Brain pericyte (primary cell): Measurements from ENCODE around the gene UBE2B.
"Not testable (repeated sequence)": the region's sequence is repeated elsewhere in the genome, so short reads cannot be mapped to it uniquely, and the experiment has no call there.

Experiments
- DNase-seq: peaks from one replicate; pipeline ENCODE4 v3.0.0-alpha.2; 2012; ENCODE audit warnings: low read depth, low spot score

UBE2B gene

GRCh38 chr5:134398609-134399155, 27.3 kb downstream of the UBE2B start:
- DNase-seq, result no peak

DNA sequence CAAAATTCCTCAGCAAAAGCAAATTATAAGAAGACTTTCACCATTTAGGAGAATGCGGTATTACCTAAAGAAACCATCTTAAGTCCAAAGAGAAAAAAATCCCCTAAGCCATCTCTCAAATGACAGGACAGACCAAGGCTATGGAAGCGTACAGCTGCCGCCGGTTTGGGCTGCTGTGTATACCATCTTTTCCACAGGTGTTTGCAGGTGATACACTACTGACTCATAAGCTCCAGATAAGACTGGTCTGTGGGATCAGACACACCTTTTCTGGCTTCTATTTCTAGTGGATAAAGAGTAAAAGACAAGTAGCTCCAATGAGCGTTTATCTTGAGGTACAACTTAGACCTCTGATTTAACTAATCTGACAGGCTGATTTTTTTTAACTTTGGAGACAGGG, 32.6 kb downstream of the UBE2B start:
- no peak for DNase-seq

DNA sequence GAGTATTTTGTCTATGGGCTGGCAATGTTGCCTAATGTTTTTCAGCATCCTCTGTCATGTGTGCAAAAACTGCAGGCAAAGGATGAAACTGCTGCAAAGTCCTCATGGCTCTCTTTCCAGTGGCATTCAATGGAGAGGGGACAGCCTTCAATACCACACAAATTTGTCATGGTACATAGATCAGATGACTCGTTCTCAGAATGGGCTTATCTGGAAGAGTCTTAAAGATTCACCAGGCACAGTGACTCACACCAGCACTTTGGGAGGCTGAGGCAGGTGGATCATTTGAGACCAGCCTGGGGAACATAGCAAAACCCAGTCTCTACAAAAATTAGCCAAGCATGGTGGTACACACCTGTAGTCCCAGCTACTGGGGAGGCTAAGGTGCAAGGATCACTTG, 35.0 kb downstream of the UBE2B start:
- DNase-seq, result no peak

GRCh38 chr5:134409321-134409720, 38.0 kb downstream of the UBE2B start:
- no peak for DNase-seq

DNA sequence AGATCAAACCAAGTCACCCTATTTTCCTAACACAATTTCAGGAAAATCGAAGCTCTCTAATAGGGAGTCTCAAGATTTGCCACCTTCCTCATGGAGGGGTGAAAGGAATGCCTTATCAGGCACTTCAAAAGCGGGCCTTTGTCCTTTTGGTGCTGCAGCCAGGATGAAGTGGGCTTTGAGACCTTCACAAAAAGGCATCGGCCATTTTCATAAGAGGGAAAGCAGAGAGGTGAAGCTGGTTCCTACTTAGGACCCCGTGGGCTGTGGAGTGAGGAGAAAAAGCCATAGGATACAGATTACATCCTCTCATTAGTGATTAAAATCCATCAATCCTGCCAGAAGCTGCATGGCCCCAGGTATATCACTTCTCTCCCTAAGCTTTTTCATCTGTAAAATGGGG, 39.5 kb downstream of the UBE2B start:
- no peak for DNase-seq

GRCh38 chr5:134411228-134411545, 39.8 kb downstream of the UBE2B start:
- no peak for DNase-seq

DNA sequence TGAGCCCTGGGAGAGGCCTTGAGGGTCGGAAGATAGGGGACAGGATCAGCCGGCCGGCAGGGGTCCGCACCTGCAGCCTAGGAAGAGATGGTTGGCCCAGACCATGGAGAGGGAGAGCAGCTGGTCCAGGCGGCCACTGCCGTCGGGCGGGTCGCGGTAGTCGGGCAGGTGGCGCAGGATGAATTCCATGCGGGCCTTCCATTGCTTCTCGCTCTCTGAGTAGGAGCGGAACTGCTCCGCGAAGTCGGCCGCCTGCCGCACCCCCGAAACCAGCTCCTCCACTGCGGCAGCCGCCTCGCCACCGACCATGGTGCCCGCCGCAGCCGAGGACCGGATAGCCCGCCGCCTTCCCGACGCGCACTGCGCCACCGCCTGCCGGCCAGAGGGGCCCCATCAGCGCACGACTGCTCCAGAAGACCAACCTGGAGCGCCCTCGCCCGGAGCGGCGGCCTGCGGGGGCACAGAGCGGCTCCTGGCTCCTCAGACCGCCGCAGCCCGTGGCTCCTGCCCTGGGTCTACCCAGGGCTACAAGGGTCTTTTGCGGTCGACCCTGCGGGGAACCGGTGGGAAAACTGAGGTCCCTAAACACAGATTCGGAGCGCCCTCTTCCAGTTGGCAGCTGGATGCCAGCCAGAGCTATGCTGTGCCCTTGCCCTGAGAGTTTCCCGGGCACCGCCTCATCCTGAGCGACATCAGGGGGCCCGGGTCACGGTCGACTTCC, 40.3 kb downstream of the UBE2B start, which contains the start of gene CDKN2AIPNL:
Gene CDKN2AIPNL (minus strand): TSS at position 336 of the 721 bp plus-strand sequence. CDS start 27 bp downstream, at position 309.
- DNase-seq, result peak; percentile 41

GRCh38 chr5:134413046-134413445, 41.7 kb downstream of the UBE2B start:
- no peak for DNase-seq

- no peak for DNase-seq
Observed at GRCh38 chr5:134417707-134418106, 46.3 kb downstream of the UBE2B start.

- DNase-seq, result no peak
Observed at GRCh38 chr5:134418958-134419357, 47.6 kb downstream of the UBE2B start.

DNA sequence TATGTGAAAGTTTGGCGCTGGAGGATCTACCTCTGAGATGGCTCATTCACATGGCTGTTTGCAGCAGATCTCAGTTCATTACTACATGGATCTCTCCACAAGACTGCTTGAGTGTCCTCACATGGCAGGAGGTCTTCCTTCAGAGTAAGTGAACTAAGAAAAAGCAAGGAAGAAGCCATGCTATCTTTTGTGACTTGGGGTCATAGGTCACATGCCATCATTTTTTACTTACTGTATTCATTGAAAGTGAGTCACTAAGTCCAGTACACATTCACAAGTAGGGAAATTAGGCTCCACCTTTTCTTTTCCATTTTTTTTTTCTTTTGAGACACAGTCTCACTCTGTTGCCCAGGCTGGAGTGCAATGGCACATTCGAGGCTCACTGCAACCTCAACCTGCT, 49.0 kb downstream of the UBE2B start:
- DNase-seq, result no peak

- not testable (repeated sequence) for DNase-seq
Observed at GRCh38 chr5:134421038-134421437, 49.7 kb downstream of the UBE2B start.

GRCh38 chr5:134422791-134423365, 51.5 kb downstream of the UBE2B start:
- DNase-seq, result no peak

DNA sequence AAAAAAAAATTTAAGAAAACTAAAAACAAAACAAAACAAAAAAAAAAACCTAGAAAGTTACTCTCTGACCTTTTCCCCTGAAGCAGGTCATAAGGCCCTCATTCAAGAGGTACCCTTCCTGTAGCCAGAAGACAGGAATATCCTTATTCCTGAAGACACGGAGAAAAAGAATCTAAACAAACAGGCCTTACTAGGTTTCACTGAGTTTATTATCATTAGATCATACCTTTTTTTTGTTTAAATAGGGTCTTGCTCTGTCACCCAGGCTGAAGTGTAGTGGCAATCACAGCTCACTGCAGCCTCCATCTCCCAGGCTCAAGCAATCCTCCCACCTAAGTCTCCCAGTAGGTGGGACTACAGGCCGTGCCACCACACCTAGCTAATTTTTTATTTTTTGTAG, 52.0 kb downstream of the UBE2B start:
- DNase-seq, result no peak

DNA sequence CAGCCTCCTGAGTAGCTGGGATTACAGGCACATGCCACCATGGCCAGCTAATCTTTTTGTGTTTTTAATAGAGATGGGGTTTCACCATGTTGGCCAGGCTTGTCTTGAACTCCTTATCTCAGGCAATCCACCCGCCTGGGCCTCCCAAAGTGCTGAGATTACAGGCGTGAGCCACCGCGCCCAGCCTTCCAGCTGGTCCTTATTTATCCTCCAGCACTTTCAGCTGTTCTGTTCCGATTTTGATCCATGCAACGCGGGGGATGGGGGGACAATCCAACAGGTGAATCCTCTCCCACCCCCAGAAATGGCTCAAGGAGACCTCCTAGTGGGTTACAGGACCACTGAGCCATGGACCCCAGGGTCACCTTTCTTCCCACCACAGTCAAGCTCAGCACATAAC, 55.0 kb downstream of the UBE2B start:
- DNase-seq, result no peak

GRCh38 chr5:134427540-134428041, 56.2 kb downstream of the UBE2B start:
- no peak for DNase-seq

- no peak for DNase-seq
Observed at GRCh38 chr5:134430001-134430569, 58.7 kb downstream of the UBE2B start.

DNA sequence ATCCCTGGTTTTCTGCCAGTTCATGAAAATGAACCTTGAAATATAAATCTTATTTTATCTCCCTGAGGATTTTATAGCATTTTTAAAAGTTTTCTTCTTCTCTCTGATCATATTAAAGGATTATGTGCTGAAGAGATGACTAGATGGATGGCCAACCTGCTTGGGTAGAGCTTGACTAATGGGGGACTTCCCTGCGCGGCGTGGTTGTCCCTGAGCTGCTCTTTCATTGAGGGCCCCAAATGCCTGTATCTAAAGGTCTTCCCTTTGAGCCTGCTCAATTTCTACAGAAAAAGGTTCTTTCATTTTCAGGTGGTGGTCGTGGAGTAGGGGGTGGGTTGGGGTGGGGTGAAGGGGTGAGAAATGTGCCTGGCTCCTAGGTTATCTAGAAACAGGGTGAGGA, 60.8 kb downstream of the UBE2B start:
- no peak for DNase-seq

DNA sequence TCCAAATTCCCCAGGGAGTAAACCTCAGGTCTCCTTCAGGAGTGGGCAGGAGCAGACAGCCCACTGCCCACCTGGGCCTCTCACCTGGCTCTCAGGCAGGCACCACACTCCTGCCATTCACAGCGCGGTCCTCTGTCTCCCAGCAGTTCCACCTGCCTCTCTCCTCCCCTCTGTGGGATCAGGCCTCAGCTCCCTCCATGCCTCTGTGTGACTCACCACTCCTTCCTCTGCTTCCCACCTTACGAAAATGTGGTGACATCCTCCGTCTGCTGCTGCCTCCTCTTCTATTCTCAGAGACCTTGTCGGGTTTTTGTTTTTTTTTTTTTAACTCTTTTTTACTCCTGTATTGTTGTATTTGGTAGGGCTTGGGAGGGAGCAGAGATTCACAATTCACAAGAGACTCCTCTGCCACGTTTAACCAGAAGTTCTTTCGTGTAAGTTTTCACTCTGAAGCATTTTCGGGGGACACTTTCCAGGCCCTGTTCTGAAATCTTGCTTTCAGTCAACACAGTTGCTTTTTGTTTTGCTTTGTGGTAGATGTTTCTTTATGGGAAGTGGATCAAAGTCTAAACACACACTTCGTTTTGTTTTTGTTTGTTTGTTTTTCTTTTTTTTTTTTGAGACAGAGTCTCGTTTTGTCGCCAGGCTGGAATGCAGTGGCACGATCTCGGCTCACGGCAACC, 61.4 kb downstream of the UBE2B start:
- DNase-seq, result no peak

DNA sequence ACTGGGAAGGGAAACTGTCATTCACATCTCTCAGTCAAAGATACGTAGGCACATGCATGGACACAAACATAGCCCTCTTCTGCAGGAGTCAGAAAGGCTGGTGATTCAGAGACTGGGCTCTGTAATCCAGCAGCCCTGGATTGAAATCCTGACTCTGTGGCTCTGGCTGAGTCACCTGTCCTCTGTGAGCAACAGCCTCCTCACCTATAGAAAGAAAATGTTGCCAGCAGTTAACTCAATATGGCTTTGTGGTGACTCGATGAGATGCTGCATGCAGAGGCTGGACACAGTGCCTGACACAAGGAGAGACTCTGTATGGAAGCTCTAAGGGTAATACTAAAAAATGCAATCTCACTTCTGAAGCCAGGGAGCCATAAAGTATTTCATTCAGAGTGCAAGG, 64.2 kb downstream of the UBE2B start:
- DNase-seq, result no peak

DNA sequence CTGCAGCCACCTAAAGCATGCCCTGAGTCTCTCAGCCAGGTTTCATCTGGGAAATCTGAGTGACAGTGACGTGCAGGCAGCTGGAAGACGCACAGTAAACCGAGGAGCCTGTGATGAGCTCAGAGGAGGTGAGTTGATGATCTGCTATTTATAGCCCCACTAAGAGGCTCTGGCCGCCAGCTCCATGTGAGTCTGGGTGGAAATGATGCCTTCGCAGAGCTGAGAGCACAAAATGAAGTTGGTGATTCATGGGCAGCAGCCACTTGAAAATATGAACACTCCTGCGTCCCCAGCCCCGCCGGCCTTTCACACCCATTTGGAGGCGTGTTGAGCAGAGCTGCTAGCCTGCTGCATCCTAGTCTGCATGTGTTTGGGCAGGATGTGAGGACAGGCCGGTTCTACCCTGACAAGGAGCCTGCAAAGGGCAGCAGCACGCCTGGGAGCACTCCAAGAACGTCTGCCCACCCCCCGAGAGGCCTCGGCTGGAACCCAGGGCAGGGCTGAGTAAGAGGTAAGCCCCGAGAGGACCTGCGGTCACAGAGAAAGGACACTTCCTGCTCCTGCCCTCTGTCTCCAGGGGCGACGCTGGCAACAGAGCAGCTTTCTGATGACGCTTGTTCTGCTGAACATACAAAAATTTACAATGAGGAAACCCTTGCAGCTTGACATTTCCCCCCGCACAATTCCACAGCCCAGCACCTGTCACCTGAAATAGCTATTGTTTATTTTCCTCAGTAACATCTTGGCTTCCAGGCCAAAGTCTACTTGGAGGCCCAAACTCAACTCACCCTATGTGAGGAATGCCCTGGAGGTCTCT, 65.4 kb downstream of the UBE2B start:
- no peak for DNase-seq
